ENCODE results near the gene PARN. TPM values are rescaled to one million over a fixed set of nuclear protein-coding genes. Genes with fewer than 3 reads are reported as not detected.

PARN gene
- total RNA-seq, 1 experiment from 2014 or later, result 37.7 TPM

DNA sequence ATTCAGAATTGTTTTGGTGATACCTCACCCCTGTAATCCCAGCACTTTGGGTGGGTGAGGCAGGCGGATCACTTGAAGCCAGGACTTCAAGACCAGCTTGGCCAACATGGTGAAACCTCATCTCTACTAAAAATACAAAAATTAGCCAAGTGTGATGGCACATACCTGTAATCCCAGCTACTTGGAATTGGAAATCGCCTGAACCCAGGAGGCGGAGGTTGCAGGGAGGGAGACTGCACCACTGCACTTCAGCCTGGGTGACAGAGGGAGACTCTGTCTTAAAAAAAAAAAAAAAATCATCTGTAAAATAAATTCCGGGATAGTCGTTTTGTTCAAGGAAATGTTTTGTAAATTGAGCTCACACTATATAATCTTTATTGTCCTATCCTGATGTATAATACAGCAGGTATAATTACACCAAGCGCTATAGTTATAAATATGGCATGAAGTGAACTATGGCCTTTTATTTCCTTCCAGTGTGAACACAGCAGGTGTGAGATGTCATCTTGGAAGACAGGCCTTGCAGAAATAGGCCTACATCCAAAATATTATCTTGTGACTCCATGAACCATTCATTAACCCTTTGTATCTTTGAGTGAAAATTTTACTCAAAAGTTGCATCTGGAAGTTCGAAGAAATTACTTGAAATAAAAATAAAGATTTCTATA is 38.6 kb upstream of the PARN start:
- ATAC-seq (no peak), DNase-seq (ENCODE audit: low spot score) (no peak)
- POLR2A ChIA-PET, result no interaction called here
- Mint-ChIP-seq H3K4me1 (no peaks in the 10 kb centered on the region), H3K9me3 (no peaks in the 10 kb centered on the region), H3K36me3 (peaks cover 51% of the 10 kb centered on the region), H3K27ac (no peak overlapping the region), H3K27me3 (ENCODE audit: low read depth) (no peaks in the 10 kb centered on the region), H3K4me3 (no peak overlapping the region)
- TF ChIP-seq ZBTB43 (CRISPR knock-in tag; IDR thresholded peaks at IDR 0.05), result no peak
- TF ChIP-seq, protein P1, sequence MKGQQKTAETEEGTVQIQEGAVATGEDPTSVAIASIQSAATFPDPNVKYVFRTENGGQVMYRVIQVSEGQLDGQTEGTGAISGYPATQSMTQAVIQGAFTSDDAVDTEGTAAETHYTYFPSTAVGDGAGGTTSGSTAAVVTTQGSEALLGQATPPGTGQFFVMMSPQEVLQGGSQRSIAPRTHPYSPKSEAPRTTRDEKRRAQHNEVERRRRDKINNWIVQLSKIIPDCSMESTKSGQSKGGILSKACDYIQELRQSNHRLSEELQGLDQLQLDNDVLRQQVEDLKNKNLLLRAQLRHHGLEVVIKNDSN (CRISPR knock-in tag; IDR thresholded peaks at IDR 0.05), result no peak
- no peak for TF ChIP-seq CREB1 (CRISPR knock-in tag; IDR thresholded peaks at IDR 0.05)
- TF ChIP-seq ARID4B (CRISPR knock-in tag; IDR thresholded peaks at IDR 0.05; ENCODE audit: borderline replicate concordance), result no peak
- no peak for TF ChIP-seq OVOL2 (CRISPR knock-in tag; IDR thresholded peaks at IDR 0.05; ENCODE audit: borderline replicate concordance)
- TF ChIP-seq MXD4 (CRISPR knock-in tag; IDR thresholded peaks at IDR 0.05; ENCODE audit: borderline replicate concordance), result no peak
- TF ChIP-seq, protein P2, sequence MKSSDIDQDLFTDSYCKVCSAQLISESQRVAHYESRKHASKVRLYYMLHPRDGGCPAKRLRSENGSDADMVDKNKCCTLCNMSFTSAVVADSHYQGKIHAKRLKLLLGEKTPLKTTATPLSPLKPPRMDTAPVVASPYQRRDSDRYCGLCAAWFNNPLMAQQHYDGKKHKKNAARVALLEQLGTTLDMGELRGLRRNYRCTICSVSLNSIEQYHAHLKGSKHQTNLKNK (CRISPR knock-in tag; IDR thresholded peaks at IDR 0.05), result no peak
- no peak for TF ChIP-seq ZNF281 (CRISPR knock-in tag; IDR thresholded peaks at IDR 0.05)
- TF ChIP-seq JAZF1 (CRISPR knock-in tag; IDR thresholded peaks at IDR 0.05), result no peak
- TF ChIP-seq ELF4 (CRISPR knock-in tag; IDR thresholded peaks at IDR 0.05; ENCODE audit: low read depth), result no peak
- CTCF ChIA-PET, result no interaction called here

- Mint-ChIP-seq H3K9me3 (no peaks in the 10 kb centered on the region), H3K27me3 (ENCODE audit: low read depth) (no peaks in the 10 kb centered on the region), H3K4me1 (no peaks in the 10 kb centered on the region), H3K4me3 (no peak overlapping the region), H3K36me3 (peaks cover 61% of the 10 kb centered on the region), H3K27ac (no peak overlapping the region)
- ATAC-seq (no peak), DNase-seq (ENCODE audit: low spot score) (no peak)
- ChIA-PET CTCF (no interaction called here), POLR2A (interaction anchor here (0.6 kb wide), 1 partner anchor 14 kb away, joined by 3 read pairs; no protein-coding TSS in a partner anchor)
- TF ChIP-seq ZNF396 (CRISPR knock-in tag; IDR thresholded peaks at IDR 0.05; ENCODE audit: borderline replicate concordance) (no peak), TCF7 (CRISPR knock-in tag; IDR thresholded peaks at IDR 0.05; ENCODE audit: low read depth) (no peak), ETV6 (CRISPR knock-in tag; IDR thresholded peaks at IDR 0.05) (no peak), CTCF (IDR thresholded peaks at IDR 0.05) (no peak), KAT7 (CRISPR knock-in tag; IDR thresholded peaks at IDR 0.05; ENCODE audit: borderline replicate concordance) (no peak), ZNF512 (CRISPR knock-in tag; IDR thresholded peaks at IDR 0.05; ENCODE audit: borderline replicate concordance) (no peak), SOX15 (CRISPR knock-in tag; IDR thresholded peaks at IDR 0.05) (no peak), ZNF263 (CRISPR knock-in tag; IDR thresholded peaks at IDR 0.05; ENCODE audit: low read depth) (no peak)
- TF ChIP-seq, protein P3, sequence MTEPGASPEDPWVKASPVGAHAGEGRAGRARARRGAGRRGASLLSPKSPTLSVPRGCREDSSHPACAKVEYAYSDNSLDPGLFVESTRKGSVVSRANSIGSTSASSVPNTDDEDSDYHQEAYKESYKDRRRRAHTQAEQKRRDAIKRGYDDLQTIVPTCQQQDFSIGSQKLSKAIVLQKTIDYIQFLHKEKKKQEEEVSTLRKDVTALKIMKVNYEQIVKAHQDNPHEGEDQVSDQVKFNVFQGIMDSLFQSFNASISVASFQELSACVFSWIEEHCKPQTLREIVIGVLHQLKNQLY (CRISPR knock-in tag; IDR thresholded peaks at IDR 0.05), result no peak
Observed at GRCh38 chr16:14667347-14668266, 37.5 kb upstream of the PARN start.

Data from WTC11 (cell line).